ENCODE measurements around the gene ZBTB16. TPM values are rescaled to one million over a fixed set of nuclear protein-coding genes. Genes with fewer than 3 reads are reported as not detected.

ZBTB16 gene
- total and polyA plus RNA-seq, 2 donors (not counting 3 experiments of a cell fraction or from before 2014, with no cell fraction given), result 9.8 to 20.3 TPM

GRCh38 chr11:114263513-114264170, 204.1 kb downstream of the ZBTB16 start:
- no peak overlapping the region for H2AFZ ChIP-seq (ENCODE audit: low read depth, low read length)
- TF ChIP-seq GATA2 (IDR thresholded peaks at IDR 0.05; ENCODE audit: insufficient read depth, insufficient read length, low read depth, low read length) (no peak), POLR2A (IDR thresholded peaks at IDR 0.05; ENCODE audit: low read depth, low read length) (no peak), CTCF (IDR thresholded peaks at IDR 0.05; ENCODE audit: extremely low read depth in 1 of 2, insufficient read depth in 1 of 2, low read depth in 1 of 2, low read length in 2 of 2) (no peak), MYC (IDR thresholded peaks at IDR 0.05; ENCODE audit: low read depth, low read length) (no peak), POLR2AphosphoS5 (IDR thresholded peaks at IDR 0.05; ENCODE audit: insufficient read depth, low read depth, low read length) (no peak), FOS (IDR thresholded peaks at IDR 0.05; ENCODE audit: borderline replicate concordance, insufficient read depth, low read length) (no peak), EZH2 (IDR thresholded peaks at IDR 0.05; ENCODE audit: borderline replicate concordance, low read depth, low read length, severe bottlenecking) (no peak), JUN (IDR thresholded peaks at IDR 0.05; ENCODE audit: borderline replicate concordance, insufficient read depth, insufficient read length, low read depth) (no peak), MAX (IDR thresholded peaks at IDR 0.05; ENCODE audit: insufficient read depth, insufficient read length) (no peak)
- H3K27ac ChIP-seq (ENCODE audit: insufficient read depth, low read depth, low read length), result no peak overlapping the region
- BruUV-seq (replicated peaks), result no TSS peak
- POLR2A ChIA-PET, result no interaction called here
- peaks cover 9 to 14% of the 10 kb centered on the region in 2 experiments for H3K27me3 ChIP-seq (ENCODE audit: control insufficient read depth in 2 of 2, insufficient read depth in 2 of 2, low read length in 2 of 2)
- no peak overlapping the region for H3K4me2 ChIP-seq (ENCODE audit: insufficient read depth, low read length)
- DNase-seq (ENCODE audit: low read depth, low spot score), result no peak
- H3K9ac ChIP-seq (replicated peaks; ENCODE audit: extremely low read depth, insufficient read depth, low read length), result no peak overlapping the region
- no peaks in the 10 kb centered on the region for H3K9me3 ChIP-seq (replicated peaks; ENCODE audit: control insufficient read depth, insufficient read depth, low read length)
- dilution Hi-C loops (cut with MboI; ENCODE audit: extremely low pct_ligation_motif_present, low sequenced_read_pairs), result loop anchor here (25.0 kb wide), 1 partner anchor 226 kb away; no protein-coding TSS in a partner anchor
- H3K4me1 ChIP-seq (ENCODE audit: control insufficient read depth, extremely low read depth, insufficient read depth, low read length), result no peaks in the 10 kb centered on the region
- CTCF ChIA-PET, result interaction anchor here (0.9 to 11.9 kb wide), 15 partner anchors 17 to 457 kb away, joined by 3 to 539 read pairs (median 25); partner anchors contain the start of genes HTR3B and ZBTB16
- no peaks in the 10 kb centered on the region for H3K79me2 ChIP-seq (ENCODE audit: control insufficient read depth, insufficient read depth, low read length)
- no peaks in the 10 kb centered on the region for H3K9me1 ChIP-seq (replicated peaks; ENCODE audit: control insufficient read depth, extremely low read depth, insufficient read depth, low read length)
- intact Hi-C loops (cut with micrococcal nuclease), result no loop called here
- no peak overlapping the region for H3K4me3 ChIP-seq (replicated peaks in 1 of 3; ENCODE audit: insufficient read depth in 1 of 3, low read depth in 1 of 3, low read length in 3 of 3)
- H3K36me3 ChIP-seq (ENCODE audit: control insufficient read depth in 2 of 2, extremely low read depth in 1 of 2, insufficient read depth in 2 of 2, low read length in 2 of 2), result no peaks in the 10 kb centered on the region
- H4K20me1 ChIP-seq (replicated peaks; ENCODE audit: control insufficient read depth, extremely low read depth, insufficient read depth, low read length), result no peaks in the 10 kb centered on the region
- FAIRE-seq, result no peak

All from endothelial cell of umbilical vein (primary cell).